Measurements from ENCODE around the gene TAF1A.

Gene TAF1A

GRCh38 chr1:222554177-222554576 lies 35.6 kb downstream of the TAF1A start:
- H3K4me3 ChIP-seq (replicated peaks; ENCODE audit: low read depth, low read length), result no peak overlapping the region
- no peak for TF ChIP-seq CTCF (IDR thresholded peaks at IDR 0.05; ENCODE audit: low read length, missing control alignments)
- no peak for DNase-seq (ENCODE audit: low read depth)

DNA sequence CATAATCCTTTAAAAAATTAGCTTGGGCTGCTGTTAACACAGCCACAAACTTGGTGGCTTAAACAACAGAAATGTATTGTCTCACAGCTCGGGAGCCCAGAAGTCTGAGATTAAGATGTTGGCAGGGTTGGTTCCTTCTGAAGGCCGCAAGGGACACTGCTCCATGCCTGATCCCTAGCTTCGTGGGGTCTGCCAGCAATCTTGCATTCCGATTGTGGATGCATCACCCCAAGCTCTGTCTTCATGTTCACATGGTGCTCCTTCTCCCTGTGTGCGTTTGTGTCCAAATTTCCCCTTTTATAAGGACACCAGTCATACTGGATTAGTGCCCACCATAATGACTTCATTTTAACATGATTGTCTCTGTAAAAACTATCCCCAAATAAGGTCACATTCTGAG lies 36.9 kb downstream of the TAF1A start:
- no peak for TF ChIP-seq CTCF (IDR thresholded peaks at IDR 0.05; ENCODE audit: low read length, missing control alignments)
- DNase-seq (ENCODE audit: low read depth), result no peak
- H3K4me3 ChIP-seq (replicated peaks; ENCODE audit: low read depth, low read length), result no peak overlapping the region

- no peak for DNase-seq (ENCODE audit: low read depth)
- H3K4me3 ChIP-seq (replicated peaks; ENCODE audit: low read depth, low read length), result no peak within 1 kb of the TSS
- TF ChIP-seq CTCF (IDR thresholded peaks at IDR 0.05; ENCODE audit: low read length, missing control alignments), result no peak
Measured at GRCh38 chr1:222547944-222548671, 41.6 kb downstream of the TAF1A start, which contains the start of gene HHIPL2. Gene HHIPL2, minus strand, starts transcription at chr1:222548104. Its CDS starts 60 bp downstream, at chr1:222548044.

DNA sequence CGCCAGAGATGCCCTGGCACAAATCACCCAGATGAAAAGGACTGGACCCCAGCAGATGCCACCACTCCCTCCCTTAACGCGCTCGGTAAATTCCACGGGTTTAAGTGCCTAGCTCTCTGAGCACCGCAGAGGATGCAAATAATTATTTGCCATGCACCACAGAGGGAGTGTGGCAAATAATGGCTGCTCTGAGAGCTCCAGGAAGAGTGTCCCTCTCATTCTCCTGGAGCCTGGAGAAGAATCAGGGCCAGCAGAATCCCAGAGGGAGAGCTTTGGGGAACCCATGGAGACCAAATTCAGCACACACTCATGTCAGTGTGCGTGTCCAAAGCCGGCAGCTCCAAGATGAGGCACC lies 42.5 kb downstream of the TAF1A start:
- no peak for TF ChIP-seq CTCF (IDR thresholded peaks at IDR 0.05; ENCODE audit: low read length, missing control alignments)
- no peak for DNase-seq (ENCODE audit: low read depth)
- no peak overlapping the region for H3K4me3 ChIP-seq (replicated peaks; ENCODE audit: low read depth, low read length)

GRCh38 chr1:222546548-222547259 lies 43.0 kb downstream of the TAF1A start:
- no peak overlapping the region for H3K4me3 ChIP-seq (replicated peaks; ENCODE audit: low read depth, low read length)
- no peak for TF ChIP-seq CTCF (IDR thresholded peaks at IDR 0.05; ENCODE audit: low read length, missing control alignments)
- peak; percentile 78 for DNase-seq (ENCODE audit: low read depth)

- H3K4me3 ChIP-seq (replicated peaks; ENCODE audit: low read depth, low read length), result no peak overlapping the region
- no peak for DNase-seq (ENCODE audit: low read depth)
- TF ChIP-seq CTCF (IDR thresholded peaks at IDR 0.05; ENCODE audit: low read length, missing control alignments), result no peak
Measured at GRCh38 chr1:222546091-222546490, 43.6 kb downstream of the TAF1A start.
